Prostate gland (tissue), 2 donors: ENCODE results near the gene CFAP100.

Experiments used
- CTCF ChIP-seq, 4 experiments: fragments of 200-600 bp in 2 of 4; fragments of 450-650 bp in 2 of 4; sonication (generic) in 2 of 4; IDR thresholded peaks; 1 replicate in 3 of 4; 2 replicates in 1 of 4; pipeline ENCODE4 v1.5.1; 2016 to 2019; ENCODE audit warnings: antibody characterized with exemption in 4 of 4, mild to moderate bottlenecking in 2 of 4, moderate library complexity in 2 of 4
- POLR2A ChIP-seq: fragments of 450-650 bp; IDR thresholded peaks from one replicate; pipeline ENCODE4 v1.6.1; 2016; ENCODE audit warnings: antibody characterized with exemption, mild to moderate bottlenecking

GRCh38 chr3:126464494-126464893 is 69.8 kb downstream of the CFAP100 start:
- TF ChIP-seq CTCF (IDR thresholded peaks at IDR 0.05) (no peak), POLR2A (no peak)
